Measurements from ENCODE around the gene BCL2L2.

BCL2L2 gene

DNA sequence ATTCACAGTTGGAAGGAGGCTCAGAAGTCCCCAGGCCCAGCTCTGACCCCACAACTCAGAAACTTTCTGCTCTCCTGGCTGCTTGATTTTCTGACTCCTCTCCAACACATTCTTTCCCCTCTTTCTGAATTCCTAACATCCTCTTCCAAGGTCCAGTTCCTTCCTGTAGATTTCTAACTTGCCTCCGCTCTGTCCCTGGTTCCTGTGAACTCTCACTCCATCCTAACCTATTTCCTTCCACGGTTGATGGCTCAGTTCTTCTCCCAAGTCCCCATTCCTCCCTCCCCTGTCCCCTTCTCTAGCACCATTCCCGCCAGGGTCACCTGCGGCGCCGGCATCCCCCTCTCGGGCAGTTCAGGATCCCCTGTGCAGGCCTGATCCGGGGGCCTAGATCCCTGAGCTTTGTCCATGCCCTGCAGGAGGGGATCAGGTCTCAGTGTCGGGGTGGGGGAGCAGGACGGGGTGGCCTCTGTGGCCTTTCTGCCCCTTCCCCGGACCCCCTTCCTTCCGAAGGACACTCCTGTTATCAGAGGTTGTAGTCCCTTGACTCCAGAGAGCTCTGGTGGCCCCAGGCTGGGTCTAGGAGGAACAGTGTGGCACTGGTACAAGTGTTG is 52.0 kb downstream of the BCL2L2 start:
- DNase-seq: no peak

DNA sequence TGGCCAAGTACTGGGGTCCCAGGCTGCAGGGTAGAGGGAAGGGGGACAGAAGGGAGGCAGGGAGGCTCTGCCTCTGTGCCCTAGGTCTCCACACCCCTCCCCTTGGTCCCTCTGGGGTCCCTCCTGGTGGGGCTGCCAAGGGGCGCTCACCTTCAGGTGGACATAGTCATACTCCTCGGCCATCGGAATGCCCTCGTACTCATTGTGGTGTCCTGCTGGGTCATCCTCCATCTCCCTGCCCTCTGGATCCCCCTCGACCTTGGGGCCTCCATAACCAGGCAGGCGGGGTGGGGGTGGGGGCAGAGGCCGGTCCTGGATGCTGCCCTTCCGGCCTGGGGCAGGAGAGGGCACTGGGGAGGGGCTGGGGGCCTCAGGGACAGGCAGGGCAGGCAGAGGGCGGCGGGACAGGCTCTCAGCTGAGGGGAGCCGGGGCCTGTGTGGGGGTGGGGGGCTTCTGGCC is 52.6 kb downstream of the BCL2L2 start:
- no peak for DNase-seq

DNA sequence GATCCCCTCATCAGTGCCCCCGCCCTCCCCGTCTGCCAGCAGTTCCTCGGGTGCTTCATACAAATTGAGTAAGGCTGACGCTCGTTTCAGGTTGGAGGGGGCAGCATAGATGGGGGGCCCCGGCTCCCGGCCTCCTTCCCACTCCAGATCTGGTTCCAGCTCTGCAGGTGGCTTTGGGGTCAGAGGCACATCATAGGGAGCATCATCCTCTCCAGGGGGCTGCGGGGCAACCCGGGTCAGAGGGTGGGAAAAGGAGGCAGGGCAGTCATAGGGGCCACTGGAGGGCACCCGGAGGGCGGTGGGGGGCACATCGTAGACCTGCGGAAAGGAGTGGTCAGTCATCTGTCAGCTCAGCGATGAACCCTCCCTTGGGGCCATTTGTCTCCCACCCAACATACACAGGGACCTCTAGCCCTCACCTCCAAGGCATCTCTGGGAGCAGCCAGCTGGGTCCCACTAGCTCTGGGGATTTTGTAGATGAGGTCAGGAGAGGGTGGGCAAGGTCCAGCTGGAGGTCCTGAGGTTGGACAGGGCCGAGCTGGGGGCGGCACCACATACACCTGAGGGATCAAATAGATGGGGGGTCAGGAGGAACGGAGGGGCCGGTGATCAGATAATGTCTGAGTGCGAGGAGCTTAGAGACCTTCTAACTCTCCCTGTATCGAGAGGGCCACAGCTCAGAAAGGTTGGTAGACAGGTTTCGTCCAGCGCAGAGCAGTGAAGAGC is 53.3 kb downstream of the BCL2L2 start:
- DNase-seq: no peak

DNA sequence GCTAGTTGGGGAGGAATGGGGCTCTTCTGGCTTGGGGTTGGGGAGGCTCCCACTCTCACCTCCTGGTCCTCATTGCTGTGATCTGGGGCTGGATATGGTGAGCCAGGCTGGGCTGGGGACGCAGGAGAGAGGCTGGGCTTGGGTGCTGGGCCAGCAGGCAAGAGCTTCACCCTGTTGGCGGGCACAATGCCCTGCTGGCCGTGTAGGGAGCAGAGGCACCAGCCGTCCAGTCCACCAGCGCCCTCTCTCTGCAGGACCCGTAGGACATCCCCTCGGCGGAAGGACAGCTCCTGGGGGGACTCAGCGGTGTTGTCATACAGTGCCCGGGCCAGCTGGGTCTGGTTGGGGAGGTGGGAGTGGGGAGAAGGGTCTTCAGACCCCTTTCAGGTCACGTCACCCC is 53.9 kb downstream of the BCL2L2 start:
- DNase-seq: no peak

DNA sequence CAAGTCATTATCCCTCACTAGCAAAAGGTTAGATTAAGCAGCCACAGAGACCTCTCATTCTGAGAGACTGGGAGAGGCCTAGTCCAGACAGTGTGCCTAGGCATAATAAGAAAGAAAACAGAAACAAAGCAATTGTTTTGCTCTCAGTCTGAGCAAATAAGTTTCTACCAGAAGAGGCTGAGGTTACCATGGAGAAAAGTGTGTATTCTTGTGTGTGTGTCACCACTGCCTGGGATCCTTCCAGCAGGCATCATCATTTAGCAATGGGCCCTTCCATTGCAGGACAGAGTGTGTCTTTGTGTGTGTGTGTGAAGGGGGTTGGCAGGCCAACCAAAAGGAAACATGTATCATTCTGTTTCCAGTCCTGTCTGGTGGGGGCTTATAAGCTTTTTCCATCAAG is 54.7 kb downstream of the BCL2L2 start:
- DNase-seq: peak; percentile 46
